ENCODE results near the gene TMEM44. TPM values are rescaled to one million over a fixed set of nuclear protein-coding genes. Genes with fewer than 3 reads are reported as not detected.

TMEM44 gene
- total RNA-seq, 1 experiment from 2014 or later, result 11.8 TPM

GRCh38 chr3:194672876-194673275 lies 39.7 kb upstream of the TMEM44 start:
- H3K9me3 ChIP-seq, result no peaks in the 10 kb centered on the region
- no peaks in the 10 kb centered on the region for H3K27me3 ChIP-seq (replicated peaks; ENCODE audit: control insufficient read depth, insufficient read depth, low read length)
- no peaks in the 10 kb centered on the region for H3K9me3 Mint-ChIP-seq (ENCODE audit: unreplicated experiment)
- H3K36me3 Mint-ChIP-seq (ENCODE audit: insufficient read depth, unreplicated experiment), result peaks cover 19% of the 10 kb centered on the region
- TF ChIP-seq, protein P1, sequence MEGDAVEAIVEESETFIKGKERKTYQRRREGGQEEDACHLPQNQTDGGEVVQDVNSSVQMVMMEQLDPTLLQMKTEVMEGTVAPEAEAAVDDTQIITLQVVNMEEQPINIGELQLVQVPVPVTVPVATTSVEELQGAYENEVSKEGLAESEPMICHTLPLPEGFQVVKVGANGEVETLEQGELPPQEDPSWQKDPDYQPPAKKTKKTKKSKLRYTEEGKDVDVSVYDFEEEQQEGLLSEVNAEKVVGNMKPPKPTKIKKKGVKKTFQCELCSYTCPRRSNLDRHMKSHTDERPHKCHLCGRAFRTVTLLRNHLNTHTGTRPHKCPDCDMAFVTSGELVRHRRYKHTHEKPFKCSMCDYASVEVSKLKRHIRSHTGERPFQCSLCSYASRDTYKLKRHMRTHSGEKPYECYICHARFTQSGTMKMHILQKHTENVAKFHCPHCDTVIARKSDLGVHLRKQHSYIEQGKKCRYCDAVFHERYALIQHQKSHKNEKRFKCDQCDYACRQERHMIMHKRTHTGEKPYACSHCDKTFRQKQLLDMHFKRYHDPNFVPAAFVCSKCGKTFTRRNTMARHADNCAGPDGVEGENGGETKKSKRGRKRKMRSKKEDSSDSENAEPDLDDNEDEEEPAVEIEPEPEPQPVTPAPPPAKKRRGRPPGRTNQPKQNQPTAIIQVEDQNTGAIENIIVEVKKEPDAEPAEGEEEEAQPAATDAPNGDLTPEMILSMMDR (IDR thresholded peaks at IDR 0.05; ENCODE audit: insufficient read depth in 1 of 2, low read depth in 1 of 2, low read length in 1 of 2, severe bottlenecking in 1 of 2, unreplicated experiment in 1 of 2), result no peak
- H3K4me1 ChIP-seq, result peaks cover 9% of the 10 kb centered on the region
- CTCF ChIA-PET, result interaction anchor here (1.0 to 2.7 kb wide), 3 partner anchors 10 to 598 kb away, joined by 3 to 32 read pairs (median 8); partner anchors contain the start of gene XXYLT1
- H3K4me1 Mint-ChIP-seq (ENCODE audit: low read depth, unreplicated experiment), result no peaks in the 10 kb centered on the region
- DNase-seq, result no peak
- no peaks in the 10 kb centered on the region for H3K27me3 Mint-ChIP-seq (ENCODE audit: insufficient read depth, unreplicated experiment)
- peak overlapping the region; percentile 83 for H3K4me3 Mint-ChIP-seq (ENCODE audit: unreplicated experiment)
- peak overlapping the region; percentile 97 for H3K27ac Mint-ChIP-seq (ENCODE audit: unreplicated experiment)
- POLR2A ChIA-PET, result interaction anchor here (1.0 to 1.1 kb wide), 2 partner anchors 10 to 13 kb away, joined by 5 to 7 read pairs; partner anchors contain the start of gene FAM43A
- H3K4me3 ChIP-seq (ENCODE audit: low read depth, low read length), result peak overlapping the region; percentile 88
- no peaks in the 10 kb centered on the region; the same call in 1 of the 2 replicates for H3K36me3 ChIP-seq (ENCODE audit: control insufficient read depth, insufficient read depth, low read length)
- TSS peak; percentile 95 for BruUV-seq (replicated peaks)
- intact Hi-C loops (cut with micrococcal nuclease; ENCODE audit: unreplicated experiment), result no loop called here

DNA sequence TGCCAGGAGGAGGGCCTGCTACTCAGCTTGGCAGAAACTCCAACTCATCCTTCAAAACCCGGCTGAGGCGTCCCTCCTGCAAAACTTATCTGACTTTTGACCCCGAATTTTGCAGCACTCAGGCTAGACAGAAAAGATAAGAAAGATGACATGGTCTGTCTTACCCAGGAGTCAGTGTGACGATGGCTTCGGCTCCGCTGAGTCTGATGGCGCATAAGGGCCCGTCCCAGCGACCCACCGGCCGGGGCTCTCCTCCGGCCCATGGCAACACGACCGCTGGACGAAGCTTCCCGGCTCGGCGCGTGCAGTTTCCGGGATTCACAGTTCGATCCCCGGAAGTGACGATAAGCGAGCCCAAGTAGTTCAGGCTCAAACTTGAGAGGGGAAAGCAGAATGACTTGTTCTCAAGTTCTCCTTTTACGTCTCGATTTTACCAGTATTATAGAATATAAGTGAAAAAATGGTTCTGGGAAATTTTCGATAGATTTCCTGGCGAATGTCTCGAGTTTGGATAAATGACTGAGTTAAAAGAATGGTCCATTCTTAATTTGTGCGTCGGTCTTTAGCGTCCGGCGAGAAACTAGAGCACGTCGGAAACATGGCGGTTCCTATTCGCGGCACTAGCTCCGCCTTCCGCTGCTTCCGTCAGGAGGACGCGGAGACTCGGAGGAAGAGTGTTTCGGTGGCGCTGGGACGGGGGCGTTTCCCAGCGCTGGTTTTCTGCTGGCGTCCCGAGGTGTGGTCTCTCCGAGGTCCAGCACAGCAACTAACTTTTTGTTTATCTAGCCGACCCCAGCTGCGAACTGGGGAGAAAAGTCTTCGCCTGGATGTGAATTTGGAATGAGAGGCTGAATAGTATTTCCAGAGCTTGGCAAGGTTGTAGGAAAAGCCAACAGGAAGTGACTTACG lies 38.9 kb upstream of the TMEM44 start, which contains the start of gene LSG1:
LSG1 (minus strand) TSS at position 292 of the 909 bp plus-strand sequence; CDS start at position 263, 29 bp downstream.
- POLR2A ChIA-PET, result interaction anchor here (0.6 to 1.1 kb wide), 3 partner anchors 10 to 488 kb away, joined by 3 to 7 read pairs (median 5); partner anchors contain the start of gene FAM43A
- H3K27ac Mint-ChIP-seq (ENCODE audit: unreplicated experiment), result peak within 1 kb of the TSS; percentile 97
- H3K4me1 ChIP-seq, result peaks cover 9% of the 10 kb centered on the region
- peak within 1 kb of the TSS; percentile 83 for H3K4me3 Mint-ChIP-seq (ENCODE audit: unreplicated experiment)
- intact Hi-C loops (cut with micrococcal nuclease; ENCODE audit: unreplicated experiment), result loop anchor here (1.0 kb wide), 1 partner anchor 587 kb away; no protein-coding TSS in a partner anchor
- BruUV-seq (replicated peaks), result no TSS peak
- peak; percentile 91 to 92 for DNase-seq
- no peaks in the 10 kb centered on the region for H3K9me3 Mint-ChIP-seq (ENCODE audit: unreplicated experiment)
- H3K27me3 ChIP-seq (replicated peaks; ENCODE audit: control insufficient read depth, insufficient read depth, low read length), result no peaks in the 10 kb centered on the region
- H3K9me3 ChIP-seq, result no peaks in the 10 kb centered on the region
- peaks cover 5% of the 10 kb centered on the region for H3K4me1 Mint-ChIP-seq (ENCODE audit: low read depth, unreplicated experiment)
- TF ChIP-seq, protein P1 (IDR thresholded peaks at IDR 0.05; ENCODE audit: insufficient read depth in 1 of 2, low read depth in 1 of 2, low read length in 1 of 2, severe bottlenecking in 1 of 2, unreplicated experiment in 1 of 2), result peak in 1 of 2 experiments; percentile 9
- peak within 1 kb of the TSS; percentile 88 for H3K4me3 ChIP-seq (ENCODE audit: low read depth, low read length)
- H3K36me3 ChIP-seq (ENCODE audit: control insufficient read depth, insufficient read depth, low read length), result no peaks in the 10 kb centered on the region; the same call in 1 of the 2 replicates
- no peaks in the 10 kb centered on the region for H3K27me3 Mint-ChIP-seq (ENCODE audit: insufficient read depth, unreplicated experiment)
- H3K36me3 Mint-ChIP-seq (ENCODE audit: insufficient read depth, unreplicated experiment), result peaks cover 24% of the 10 kb centered on the region
- CTCF ChIA-PET, result interaction anchor here (0.6 to 2.7 kb wide), 11 partner anchors 11 to 599 kb away, joined by 3 to 32 read pairs (median 4); partner anchors contain the start of genes TMEM44 and XXYLT1

DNA sequence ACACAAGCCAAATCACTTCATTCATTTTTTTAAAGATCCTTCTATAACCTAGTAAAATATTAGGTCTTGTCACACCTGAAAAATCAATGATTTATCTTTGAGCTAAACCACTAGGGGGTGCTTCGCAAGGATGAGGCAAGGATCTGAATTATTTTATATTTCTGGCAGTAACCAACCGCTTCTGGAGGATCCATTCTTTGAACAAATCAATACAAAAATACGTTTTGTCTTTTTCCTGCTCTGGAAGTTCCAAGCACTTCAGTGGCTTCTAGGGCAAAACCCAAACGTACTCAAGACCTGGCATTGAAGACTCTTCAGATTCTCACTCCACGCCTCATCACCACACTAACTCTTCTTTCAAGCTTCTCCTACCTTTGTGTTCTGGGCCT lies 38.3 kb upstream of the TMEM44 start:
- POLR2A ChIA-PET, result no interaction called here
- peak in 1 of 2 experiments; percentile 39 for DNase-seq
- Histone ChIP-seq H3K4me1 (peaks cover 9% of the 10 kb centered on the region), H3K36me3 (ENCODE audit: control insufficient read depth, insufficient read depth, low read length) (no peaks in the 10 kb centered on the region; the same call in 1 of the 2 replicates), H3K4me3 (ENCODE audit: low read depth, low read length) (peak overlapping the region; percentile 88), H3K27me3 (replicated peaks; ENCODE audit: control insufficient read depth, insufficient read depth, low read length) (no peaks in the 10 kb centered on the region), H3K9me3 (no peaks in the 10 kb centered on the region)
- intact Hi-C loops (cut with micrococcal nuclease; ENCODE audit: unreplicated experiment), result loop anchor here (1.0 kb wide), 1 partner anchor 588 kb away; no protein-coding TSS in a partner anchor
- Mint-ChIP-seq H3K27me3 (ENCODE audit: insufficient read depth, unreplicated experiment) (no peaks in the 10 kb centered on the region), H3K9me3 (ENCODE audit: unreplicated experiment) (no peaks in the 10 kb centered on the region), H3K4me1 (ENCODE audit: low read depth, unreplicated experiment) (peaks cover 7% of the 10 kb centered on the region), H3K36me3 (ENCODE audit: insufficient read depth, unreplicated experiment) (peaks cover 24% of the 10 kb centered on the region), H3K27ac (ENCODE audit: unreplicated experiment) (peak overlapping the region; percentile 97), H3K4me3 (ENCODE audit: unreplicated experiment) (peak overlapping the region; percentile 83)
- CTCF ChIA-PET, result interaction anchor here (0.6 to 2.7 kb wide), 10 partner anchors 11 to 599 kb away, joined by 3 to 32 read pairs (median 4); partner anchors contain the start of genes TMEM44 and XXYLT1
- BruUV-seq (replicated peaks), result TSS peak; percentile 61
- TF ChIP-seq, protein P1 (IDR thresholded peaks at IDR 0.05; ENCODE audit: insufficient read depth in 1 of 2, low read depth in 1 of 2, low read length in 1 of 2, severe bottlenecking in 1 of 2, unreplicated experiment in 1 of 2), result peak; percentile 46 to 79
